ENCODE data around the gene STAG2. TPM values are rescaled to one million over a fixed set of nuclear protein-coding genes. Genes with fewer than 3 reads are reported as not detected.

The STAG2 gene
- polyA plus RNA-seq, 1 donor (not counting 4 experiments of a cell fraction or from before 2014, with no cell fraction given): 42.9 TPM

GRCh38 chrX:124145749-124146148 lies 184.2 kb downstream of the STAG2 start:
- DNase-seq (ENCODE audit: low read depth, low spot score): no peak
- H3K27ac ChIP-seq (ENCODE audit: control insufficient read depth, insufficient read depth, low read length): no peak overlapping the region
- H3K4me3 ChIP-seq (ENCODE audit: control insufficient read depth in 2 of 3, extremely low read depth in 1 of 3, insufficient read depth in 2 of 3, low read depth in 1 of 3, low read length in 3 of 3): no peak overlapping the region
- H2AFZ ChIP-seq (ENCODE audit: control insufficient read depth, low read length): no peak overlapping the region
- TF ChIP-seq CTCF (optimal IDR thresholded peaks at IDR 0.05 in 1 of 3, IDR thresholded peaks at IDR 0.05 in 1 of 3, conservative IDR thresholded peaks at IDR 0.05 in 1 of 3; ENCODE audit: extremely low read depth in 1 of 3, insufficient read depth in 2 of 3, low read length in 3 of 3) (no peak), EZH2 (IDR thresholded peaks at IDR 0.05; ENCODE audit: low read length) (no peak)
- no peaks in the 10 kb centered on the region for H3K36me3 ChIP-seq (ENCODE audit: control insufficient read depth in 2 of 2, extremely low read depth in 1 of 2, insufficient read depth in 2 of 2, low read length in 2 of 2)
- H3K27me3 ChIP-seq (ENCODE audit: control insufficient read depth, extremely low read depth, insufficient read depth, low read length): no peaks in the 10 kb centered on the region
- H3K9ac ChIP-seq (ENCODE audit: control insufficient read depth, extremely low read depth, insufficient read depth, low read length): no peak overlapping the region
- H4K20me1 ChIP-seq (ENCODE audit: control insufficient read depth, extremely low read depth, insufficient read depth, low read length): no peaks in the 10 kb centered on the region
- no peak overlapping the region for H3K4me2 ChIP-seq (ENCODE audit: control insufficient read depth, extremely low read depth, insufficient read depth, low read depth, low read length)
- H3K9me3 ChIP-seq (ENCODE audit: control insufficient read depth, low read depth, low read length): peaks cover 3% of the 10 kb centered on the region
- H3K9me1 ChIP-seq (ENCODE audit: control insufficient read depth, extremely low read depth, insufficient read depth, low read length): no peaks in the 10 kb centered on the region
- dilution Hi-C loops (cut with MboI; ENCODE audit: extremely low pct_ligation_motif_present, low sequenced_read_pairs): no loop called here
- no peaks in the 10 kb centered on the region for H3K79me2 ChIP-seq (ENCODE audit: control insufficient read depth, insufficient read depth, low read length)
- no peaks in the 10 kb centered on the region for H3K4me1 ChIP-seq (ENCODE audit: control insufficient read depth, extremely low read depth, insufficient read depth, low read length)
- FAIRE-seq: no peak

DNA sequence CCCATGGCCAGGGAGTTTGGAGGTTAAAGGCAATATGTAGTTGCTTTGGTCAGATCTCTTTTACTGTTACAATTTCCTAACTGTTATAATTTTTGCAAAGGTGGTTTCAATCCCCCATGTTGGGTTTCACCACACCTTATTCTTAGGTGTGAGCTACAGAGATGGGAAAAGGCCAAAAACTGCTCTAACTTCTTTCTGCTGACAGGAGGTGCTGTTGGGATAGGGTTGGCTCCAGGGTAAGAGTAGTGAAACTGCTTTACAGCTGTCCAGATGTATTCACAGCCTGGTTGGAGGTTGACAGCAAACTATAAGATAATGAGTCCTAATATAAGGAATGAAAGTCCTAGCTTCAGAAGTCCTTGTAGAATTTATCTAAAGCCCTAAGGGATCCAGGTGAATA lies 189.7 kb downstream of the STAG2 start:
- no peak for FAIRE-seq
- H3K27ac ChIP-seq (ENCODE audit: control insufficient read depth, insufficient read depth, low read length): no peak overlapping the region
- H3K4me3 ChIP-seq (ENCODE audit: control insufficient read depth in 2 of 3, extremely low read depth in 1 of 3, insufficient read depth in 2 of 3, low read depth in 1 of 3, low read length in 3 of 3): no peak overlapping the region
- no peak overlapping the region for H2AFZ ChIP-seq (ENCODE audit: control insufficient read depth, low read length)
- no peak for TF ChIP-seq CTCF (optimal IDR thresholded peaks at IDR 0.05 in 1 of 3, IDR thresholded peaks at IDR 0.05 in 1 of 3, conservative IDR thresholded peaks at IDR 0.05 in 1 of 3; ENCODE audit: extremely low read depth in 1 of 3, insufficient read depth in 2 of 3, low read length in 3 of 3)
- H4K20me1 ChIP-seq (ENCODE audit: control insufficient read depth, extremely low read depth, insufficient read depth, low read length): no peaks in the 10 kb centered on the region
- no peak overlapping the region for H3K4me2 ChIP-seq (ENCODE audit: control insufficient read depth, extremely low read depth, insufficient read depth, low read depth, low read length)
- DNase-seq (ENCODE audit: low read depth, low spot score): no peak
- no peaks in the 10 kb centered on the region for H3K36me3 ChIP-seq (ENCODE audit: control insufficient read depth in 2 of 2, extremely low read depth in 1 of 2, insufficient read depth in 2 of 2, low read length in 2 of 2)
- no peaks in the 10 kb centered on the region for H3K79me2 ChIP-seq (ENCODE audit: control insufficient read depth, insufficient read depth, low read length)
- no peaks in the 10 kb centered on the region for H3K27me3 ChIP-seq (ENCODE audit: control insufficient read depth, extremely low read depth, insufficient read depth, low read length)
- H3K9me1 ChIP-seq (ENCODE audit: control insufficient read depth, extremely low read depth, insufficient read depth, low read length): no peaks in the 10 kb centered on the region
- no peaks in the 10 kb centered on the region for H3K4me1 ChIP-seq (ENCODE audit: control insufficient read depth, extremely low read depth, insufficient read depth, low read length)
- dilution Hi-C loops (cut with MboI; ENCODE audit: extremely low pct_ligation_motif_present, low sequenced_read_pairs): no loop called here
- no peaks in the 10 kb centered on the region for H3K9me3 ChIP-seq (ENCODE audit: control insufficient read depth, low read depth, low read length)
- H3K9ac ChIP-seq (ENCODE audit: control insufficient read depth, extremely low read depth, insufficient read depth, low read length): no peak overlapping the region

Other genes with a start within 250 kb of the STAG2 start
- gene THOC2, start 228.7 kb upstream of the STAG2 start, polyA plus RNA-seq: 37.0 to 61.1 TPM (median 47.2 TPM) in 3 replicates
- 13.2 to 18.3 TPM (median 14.5 TPM) in 3 replicates for gene XIAP, start 101.7 kb upstream of the STAG2 start, polyA plus RNA-seq

Data from keratinocyte (primary cell).